ENCODE measurements around the gene TMCC3.
"Not testable (repeated sequence)": the region's sequence is repeated elsewhere in the genome, so short reads cannot be mapped to it uniquely, and the experiment has no call there.

TMCC3 gene

GRCh38 chr12:94597268-94597667 lies 53.1 kb downstream of the TMCC3 start:
- DNase-seq = no peak

GRCh38 chr12:94596596-94596995 lies 53.8 kb downstream of the TMCC3 start:
- DNase-seq = no peak

- DNase-seq = no peak
Measured at GRCh38 chr12:94595152-94595551, 55.2 kb downstream of the TMCC3 start.

- no peak for DNase-seq
Measured at GRCh38 chr12:94594443-94594825, 55.9 kb downstream of the TMCC3 start.

GRCh38 chr12:94593822-94594442 lies 56.4 kb downstream of the TMCC3 start:
- DNase-seq = no peak

GRCh38 chr12:94592723-94593122 lies 57.6 kb downstream of the TMCC3 start:
- not testable (repeated sequence) for DNase-seq

- DNase-seq = no peak
Measured at GRCh38 chr12:94592080-94592479, 58.3 kb downstream of the TMCC3 start.

- DNase-seq = no peak
Measured at GRCh38 chr12:94590428-94590827, 59.9 kb downstream of the TMCC3 start.

GRCh38 chr12:94589591-94590001 lies 60.8 kb downstream of the TMCC3 start:
- DNase-seq = no peak

- no peak for DNase-seq
Measured at GRCh38 chr12:94588346-94588745, 62.0 kb downstream of the TMCC3 start.

- DNase-seq = no peak
Measured at GRCh38 chr12:94587266-94588241, 62.8 kb downstream of the TMCC3 start.

GRCh38 chr12:94586589-94587259 lies 63.6 kb downstream of the TMCC3 start:
- no peak for DNase-seq

GRCh38 chr12:94585626-94586025 lies 64.7 kb downstream of the TMCC3 start:
- no peak for DNase-seq

GRCh38 chr12:94584377-94584776 lies 66.0 kb downstream of the TMCC3 start:
- DNase-seq = no peak

- DNase-seq = no peak
Measured at GRCh38 chr12:94582591-94582990, 67.8 kb downstream of the TMCC3 start.

GRCh38 chr12:94575645-94576403 lies 74.5 kb downstream of the TMCC3 start:
- no peak for DNase-seq

- DNase-seq = no peak
Measured at GRCh38 chr12:94575024-94575423, 75.3 kb downstream of the TMCC3 start.

- DNase-seq = no peak
Measured at GRCh38 chr12:94571556-94571955, 78.8 kb downstream of the TMCC3 start.

- DNase-seq = no peak
Measured at GRCh38 chr12:94570161-94570560, 80.2 kb downstream of the TMCC3 start.

GRCh38 chr12:94567761-94568160 lies 82.6 kb downstream of the TMCC3 start:
- DNase-seq = no peak

GRCh38 chr12:94566345-94566744 lies 84.0 kb downstream of the TMCC3 start:
- no peak for DNase-seq

- no peak for DNase-seq
Measured at GRCh38 chr12:94565683-94566082, 84.7 kb downstream of the TMCC3 start.

- DNase-seq = no peak
Measured at GRCh38 chr12:94563286-94563685, 87.1 kb downstream of the TMCC3 start.
